HG03558 (cell line): ENCODE data around the gene SYNE2.
"Not testable (repeated sequence)": the region's sequence is repeated elsewhere in the genome, so short reads cannot be mapped to it uniquely, and the experiment has no call there.

Experiments used
- ATAC-seq: cut with Tn5 transposase; IDR thresholded peaks from one replicate; pipeline ENCODE4 v1.9.1; 2021; ENCODE audit warnings: moderate number of reproducible peaks; ENCODE audit not compliant: unreplicated experiment; ENCODE audit errors: extremely low read depth

SYNE2 gene

GRCh38 chr14:64170181-64170580 lies 317.4 kb downstream of the SYNE2 start:
- no peak for ATAC-seq

- no peak for ATAC-seq
Observed at GRCh38 chr14:64174922-64175782, 322.3 kb downstream of the SYNE2 start.

GRCh38 chr14:64176330-64176729 lies 323.5 kb downstream of the SYNE2 start:
- ATAC-seq = no peak

GRCh38 chr14:64178814-64179213 lies 326.0 kb downstream of the SYNE2 start:
- no peak for ATAC-seq

- not testable (repeated sequence) for ATAC-seq
Observed at GRCh38 chr14:64182908-64183307, 330.1 kb downstream of the SYNE2 start.

- ATAC-seq = no peak
Observed at GRCh38 chr14:64184103-64184729, 331.4 kb downstream of the SYNE2 start.

- ATAC-seq = no peak
Observed at GRCh38 chr14:64185184-64185583, 332.4 kb downstream of the SYNE2 start.

GRCh38 chr14:64186231-64187129 lies 333.7 kb downstream of the SYNE2 start:
- no peak for ATAC-seq

- no peak for ATAC-seq
Observed at GRCh38 chr14:64187331-64187730, 334.5 kb downstream of the SYNE2 start.

GRCh38 chr14:64190974-64191502 lies 338.2 kb downstream of the SYNE2 start:
- no peak for ATAC-seq

- no peak for ATAC-seq
Observed at GRCh38 chr14:64191756-64192155, 339.0 kb downstream of the SYNE2 start.

- ATAC-seq = no peak
Observed at GRCh38 chr14:64193821-64194220, 341.0 kb downstream of the SYNE2 start.

- no peak for ATAC-seq
Observed at GRCh38 chr14:64194404-64194803, 341.6 kb downstream of the SYNE2 start.

GRCh38 chr14:64195199-64195598 lies 342.4 kb downstream of the SYNE2 start:
- no peak for ATAC-seq

- no peak for ATAC-seq
Observed at GRCh38 chr14:64196056-64196455, 343.3 kb downstream of the SYNE2 start.

- ATAC-seq = no peak
Observed at GRCh38 chr14:64196814-64197411, 344.1 kb downstream of the SYNE2 start.

GRCh38 chr14:64197996-64198395 lies 345.2 kb downstream of the SYNE2 start:
- ATAC-seq = no peak

- no peak for ATAC-seq
Observed at GRCh38 chr14:64198486-64198885, 345.7 kb downstream of the SYNE2 start.

GRCh38 chr14:64200170-64200569 lies 347.4 kb downstream of the SYNE2 start:
- no peak for ATAC-seq

GRCh38 chr14:64201296-64201695 lies 348.5 kb downstream of the SYNE2 start:
- ATAC-seq = no peak
